GM12872 (cell line): ENCODE data around the gene LMX1B.

ENCODE experiments used
- CTCF ChIP-seq: IDR thresholded peaks from 3 replicates; pipeline ENCODE4 v1.5.1; 2011; ENCODE audit warnings: low read depth, mild to moderate bottlenecking, low read length, moderate library complexity; ENCODE audit not compliant: insufficient read depth

The LMX1B gene

DNA sequence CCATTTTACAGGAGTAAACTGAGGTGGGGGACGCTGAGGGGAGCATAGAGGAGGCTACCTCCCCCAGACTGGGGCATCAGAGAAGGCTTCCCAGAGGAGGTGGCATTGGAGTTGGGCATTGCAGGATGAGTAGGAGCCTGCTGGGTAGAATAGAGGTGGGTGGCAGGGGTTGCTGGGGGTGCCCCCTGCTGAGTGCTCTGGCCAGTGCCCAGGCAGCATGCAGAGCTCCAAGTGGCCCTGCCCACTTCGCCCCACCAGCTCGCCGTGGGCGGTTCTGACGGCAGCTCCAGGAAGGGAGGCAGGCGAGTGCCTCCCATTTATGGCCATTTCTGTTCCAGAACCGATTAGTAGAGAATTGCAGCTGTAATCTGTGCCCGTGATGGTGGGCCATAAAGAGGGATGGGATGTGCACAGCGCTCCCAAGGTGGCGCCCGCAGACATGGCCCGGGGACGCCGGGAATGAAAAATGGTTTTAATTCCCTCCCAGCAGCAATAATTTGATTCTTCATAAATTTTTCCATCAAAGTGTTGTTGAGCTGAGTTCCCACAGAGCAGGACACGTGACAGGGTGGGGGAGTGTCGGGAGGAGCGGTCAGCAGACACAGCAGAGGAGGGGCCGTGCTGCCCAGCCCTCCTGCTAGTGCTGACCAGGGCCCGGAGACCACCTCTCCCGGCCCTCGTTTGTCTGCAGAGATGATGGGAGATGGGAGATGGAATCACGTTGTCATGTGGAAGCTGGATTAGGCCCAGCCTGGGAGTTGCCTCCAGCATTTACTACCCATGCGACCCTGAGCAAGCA lies 75.5 kb downstream of the LMX1B start:
- TF ChIP-seq CTCF = no peak

DNA sequence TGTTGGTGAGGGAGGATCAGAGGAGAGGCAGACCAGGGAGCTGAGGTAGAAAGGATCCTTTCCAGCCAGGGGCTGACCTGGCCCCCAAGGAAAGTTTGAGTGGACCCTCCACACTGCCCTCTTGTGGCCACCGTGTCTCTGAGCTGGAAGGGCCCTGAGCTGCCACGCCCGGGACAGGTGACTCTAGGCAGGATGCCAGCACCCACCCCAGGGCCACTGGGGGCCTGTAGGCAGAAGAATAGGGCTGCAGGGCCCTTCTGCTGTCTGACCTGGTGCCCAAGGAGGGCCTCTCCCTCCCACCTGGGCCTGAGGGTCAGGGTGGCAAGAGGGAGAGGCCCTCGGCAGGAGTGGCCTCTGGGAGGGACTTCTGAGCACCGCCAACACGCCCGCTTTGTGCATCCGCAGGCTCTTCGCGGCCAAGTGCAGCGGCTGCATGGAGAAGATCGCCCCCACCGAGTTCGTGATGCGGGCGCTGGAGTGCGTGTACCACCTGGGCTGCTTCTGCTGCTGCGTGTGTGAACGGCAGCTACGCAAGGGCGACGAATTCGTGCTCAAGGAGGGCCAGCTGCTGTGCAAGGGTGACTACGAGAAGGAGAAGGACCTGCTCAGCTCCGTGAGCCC lies 76.8 kb downstream of the LMX1B start:
- peak; percentile 82 for TF ChIP-seq CTCF

- no peak for TF ChIP-seq CTCF
Measured at GRCh38 chr9:126692041-126692758, 78.5 kb downstream of the LMX1B start.

- TF ChIP-seq CTCF = no peak
Measured at GRCh38 chr9:126692759-126693427, 79.2 kb downstream of the LMX1B start.

- TF ChIP-seq CTCF = no peak
Measured at GRCh38 chr9:126693428-126693944, 79.8 kb downstream of the LMX1B start.

DNA sequence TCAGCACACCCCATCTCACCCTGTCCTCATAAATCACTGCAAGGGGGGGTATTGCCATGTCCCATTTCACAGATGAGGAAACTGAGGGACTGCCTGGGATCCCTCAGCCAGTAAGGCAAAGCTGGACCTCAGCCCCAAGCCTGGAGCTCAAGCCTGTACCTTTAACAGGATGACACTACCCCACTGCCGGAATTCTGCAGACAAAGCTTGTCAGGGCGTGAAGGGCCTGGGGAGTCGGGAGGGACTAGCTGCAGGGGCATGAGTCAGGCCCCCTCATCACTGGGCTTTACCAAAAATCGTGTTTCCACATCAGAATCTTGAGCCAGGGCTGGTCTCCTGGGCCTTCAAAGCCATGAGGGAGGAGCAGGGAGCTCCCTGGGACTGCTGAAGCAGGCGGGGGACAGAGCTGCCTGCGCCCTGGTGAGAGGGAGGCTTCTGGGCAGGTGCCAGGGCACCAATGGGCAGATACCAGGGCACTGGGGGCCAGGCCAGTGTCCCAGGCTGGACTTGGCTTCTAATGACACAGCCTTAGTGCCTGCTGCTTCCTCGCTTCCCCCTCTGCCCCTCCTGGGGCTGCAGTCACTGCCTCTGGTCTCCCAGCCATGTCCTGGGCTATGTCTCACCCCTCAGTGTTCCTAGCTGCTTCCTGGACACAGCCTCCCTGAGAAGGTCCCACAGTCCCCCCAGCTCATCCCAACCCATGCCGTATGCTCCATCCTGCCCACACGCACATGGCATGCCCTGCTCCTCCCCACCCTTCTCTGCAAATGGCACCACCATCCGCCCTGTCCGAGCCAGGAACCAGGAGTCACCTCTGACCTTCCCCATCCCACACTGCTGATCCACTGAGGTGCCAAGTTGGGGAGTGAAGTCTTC lies 80.7 kb downstream of the LMX1B start:
- no peak for TF ChIP-seq CTCF
